ENCODE measurements around the gene TMEM126A. TPM values are rescaled to one million over a fixed set of nuclear protein-coding genes. Genes with fewer than 3 reads are reported as not detected.

Gene TMEM126A
- total RNA-seq, 1 experiment from 2014 or later, result 53.2 TPM

- in situ Hi-C loops (cut with HindIII; ENCODE audit: low pct_unique_long_range_greater_than_20kb, low sequenced_read_pairs), result no loop called here
- no peak for DNase-seq (ENCODE audit: low read depth, low spot score)
Measured at GRCh38 chr11:85680897-85681296, 33.1 kb downstream of the TMEM126A start.

DNA sequence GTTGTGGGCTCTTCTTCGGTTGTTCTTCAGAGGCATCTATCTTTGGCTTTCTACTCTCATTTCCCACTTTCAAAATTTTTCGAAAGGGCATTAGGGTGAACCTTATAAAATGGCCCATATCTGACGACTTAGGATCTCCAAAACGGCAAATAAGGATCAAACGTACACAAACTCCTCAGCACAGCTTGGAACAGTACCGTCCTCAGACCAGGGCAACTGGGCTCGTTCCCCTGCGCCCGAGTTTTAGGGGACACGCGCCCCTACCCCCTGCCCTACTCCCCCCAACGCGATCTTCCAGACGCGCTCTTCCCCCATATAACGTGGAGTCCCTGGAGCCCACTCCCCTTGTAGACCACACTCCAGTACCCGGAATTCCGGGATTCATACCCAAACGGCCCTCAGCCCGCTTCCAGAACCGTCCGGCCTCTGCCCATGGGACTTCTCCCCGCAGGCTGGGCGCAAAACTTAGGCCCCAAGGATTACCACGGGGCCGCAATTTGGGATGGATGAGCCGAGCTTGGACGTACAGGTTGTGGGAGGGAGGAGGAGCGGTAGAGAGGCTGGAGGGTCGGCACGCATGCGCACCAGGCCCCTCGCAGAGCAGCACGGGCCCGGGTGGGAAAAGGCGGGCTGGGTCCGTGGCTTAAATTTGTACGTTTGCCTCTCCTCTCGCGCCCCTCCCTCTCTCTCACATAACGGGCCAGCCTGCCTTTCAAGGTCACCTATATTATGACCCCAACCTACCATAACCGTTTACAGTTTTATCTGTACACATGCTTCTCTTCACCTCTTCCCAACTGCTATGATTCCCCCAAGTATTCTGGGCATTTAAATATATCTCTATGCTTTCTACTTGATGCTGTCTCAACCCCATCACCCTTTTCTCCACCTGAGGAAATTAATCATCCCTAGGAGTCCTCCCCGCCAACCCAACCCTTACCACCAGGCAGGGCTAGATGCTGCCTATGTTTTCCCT lies 34.9 kb downstream of the TMEM126A start:
- peak; percentile 60 for DNase-seq (ENCODE audit: low read depth, low spot score)
- in situ Hi-C loops (cut with HindIII; ENCODE audit: low pct_unique_long_range_greater_than_20kb, low sequenced_read_pairs), result no loop called here

DNA sequence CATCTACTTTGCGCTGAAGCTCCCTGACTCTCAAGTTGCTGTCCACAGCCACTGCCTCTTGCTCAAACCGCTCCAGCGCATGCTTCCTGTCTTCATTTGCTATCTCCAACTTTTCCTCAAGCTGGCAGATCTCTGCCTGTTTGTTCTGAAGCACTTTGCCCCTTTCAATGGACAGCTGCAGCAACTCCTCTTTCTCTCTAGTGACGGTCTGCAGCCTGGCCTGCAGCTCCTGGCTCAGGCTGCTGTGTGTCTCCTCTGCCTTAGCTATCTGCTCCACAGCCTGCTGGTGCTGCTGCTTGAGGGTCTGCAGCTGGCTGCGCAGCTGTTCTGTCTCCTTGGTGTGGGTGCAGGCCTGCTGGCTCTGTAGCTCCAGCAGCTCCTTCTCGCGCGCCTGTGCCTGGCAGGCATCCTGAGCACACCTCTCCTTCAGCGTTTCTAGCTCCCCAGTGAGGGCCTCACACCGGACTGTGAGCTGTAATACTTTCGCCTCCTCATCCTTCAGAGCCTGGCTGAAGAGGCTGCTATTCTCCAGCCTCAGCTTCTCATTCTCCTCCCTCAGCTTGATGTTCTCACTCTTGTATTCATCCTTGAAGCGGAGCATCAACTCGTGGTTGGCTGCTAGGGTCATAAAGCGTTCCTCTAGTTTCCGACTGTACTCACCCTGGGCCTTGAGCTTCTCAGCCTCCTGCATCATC lies 37.5 kb downstream of the TMEM126A start:
- in situ Hi-C loops (cut with HindIII; ENCODE audit: low pct_unique_long_range_greater_than_20kb, low sequenced_read_pairs), result no loop called here
- no peak for DNase-seq (ENCODE audit: low read depth, low spot score)

DNA sequence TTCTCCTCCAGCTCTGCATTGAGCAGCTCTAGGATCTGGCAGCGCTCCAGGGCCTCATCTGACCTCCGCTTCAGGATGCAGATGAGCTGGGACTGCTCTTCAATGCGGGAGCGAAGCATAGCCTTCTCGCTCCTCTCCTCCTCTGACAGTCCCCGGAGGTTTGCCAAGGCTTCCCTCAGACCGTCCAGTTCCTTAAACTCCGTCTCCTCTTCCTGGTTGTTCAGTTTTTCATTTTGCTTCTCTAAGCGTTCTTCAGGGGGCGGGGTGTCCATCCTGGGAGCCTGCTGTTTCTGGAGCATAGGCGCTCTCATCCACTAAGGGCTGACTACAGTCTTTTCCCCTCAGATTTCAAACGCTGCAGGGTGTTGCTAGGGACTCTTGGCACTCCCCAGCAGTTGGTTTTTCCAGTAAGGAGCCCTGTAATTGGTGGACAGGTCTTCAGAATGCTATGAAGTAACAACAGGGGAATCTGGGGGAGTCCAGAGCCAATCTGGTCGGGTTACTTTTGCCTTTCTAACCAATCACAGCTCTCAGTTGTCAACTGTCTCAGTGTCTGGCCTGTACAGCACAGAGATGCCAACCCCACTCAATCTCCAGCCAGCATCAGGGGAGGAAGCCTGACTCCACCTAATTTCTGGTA lies 38.2 kb downstream of the TMEM126A start, which contains the start of gene CCDC89:
TSS of gene CCDC89 (minus strand) at position 376 of the 640 bp plus-strand sequence. CDS start at position 311, 65 bp downstream.
- in situ Hi-C loops (cut with HindIII; ENCODE audit: low pct_unique_long_range_greater_than_20kb, low sequenced_read_pairs), result no loop called here
- peak; percentile 91 for DNase-seq (ENCODE audit: low read depth, low spot score)

DNA sequence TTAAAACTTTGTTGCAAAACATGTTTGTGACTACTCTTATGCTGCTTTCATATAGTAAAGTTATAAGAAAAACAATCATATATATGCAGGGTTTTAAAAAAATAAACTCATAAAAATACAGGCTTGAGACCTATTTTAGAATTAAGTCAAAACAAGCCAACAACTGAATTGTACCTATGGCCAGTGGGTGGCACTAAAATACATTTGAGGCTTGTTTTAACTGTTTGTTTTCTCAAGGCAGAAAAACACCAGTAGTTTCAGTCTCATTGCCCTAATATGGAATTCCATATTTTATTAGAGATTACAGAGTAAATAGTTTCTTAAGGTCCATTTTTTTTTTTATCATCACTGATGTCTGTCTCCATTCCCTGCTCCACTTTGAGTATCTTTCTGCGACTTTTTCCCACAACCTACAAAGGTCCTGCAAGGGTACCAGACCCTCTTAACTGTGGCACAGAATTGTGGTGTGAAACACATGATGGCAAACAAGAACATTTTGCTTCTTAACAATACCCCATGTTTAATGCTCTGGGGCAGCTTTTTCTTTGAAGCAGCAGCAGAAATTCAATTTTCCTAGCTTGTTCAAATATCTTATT lies 46.7 kb downstream of the TMEM126A start:
- in situ Hi-C loops (cut with HindIII; ENCODE audit: low pct_unique_long_range_greater_than_20kb, low sequenced_read_pairs), result no loop called here
- DNase-seq (ENCODE audit: low read depth, low spot score), result peak; percentile 56

- in situ Hi-C loops (cut with HindIII; ENCODE audit: low pct_unique_long_range_greater_than_20kb, low sequenced_read_pairs), result no loop called here
- DNase-seq (ENCODE audit: low read depth, low spot score), result no peak
Measured at GRCh38 chr11:85695546-85695945, 47.8 kb downstream of the TMEM126A start.

DNA sequence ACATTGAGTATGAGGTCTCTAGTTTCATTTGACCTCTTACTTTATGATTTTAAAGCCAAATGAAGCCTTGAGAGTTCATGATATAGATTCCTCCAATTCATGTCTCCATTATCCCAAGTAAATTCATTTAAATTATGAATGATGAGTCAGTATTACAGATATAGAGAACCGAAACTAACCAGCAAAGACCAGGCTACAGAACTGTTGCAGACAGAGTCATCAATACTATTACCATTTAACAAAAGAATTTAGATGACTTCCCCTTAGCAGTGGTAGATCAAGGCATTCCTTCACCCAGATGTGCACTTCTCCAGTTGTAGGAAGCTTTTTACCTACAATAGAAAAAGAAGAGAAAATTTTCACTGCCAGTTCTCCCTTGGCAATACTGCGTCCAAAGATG lies 50.0 kb downstream of the TMEM126A start:
- in situ Hi-C loops (cut with HindIII; ENCODE audit: low pct_unique_long_range_greater_than_20kb, low sequenced_read_pairs), result no loop called here
- DNase-seq (ENCODE audit: low read depth, low spot score), result no peak

GRCh38 chr11:85698195-85698594 lies 50.4 kb downstream of the TMEM126A start:
- no peak for DNase-seq (ENCODE audit: low read depth, low spot score)
- in situ Hi-C loops (cut with HindIII; ENCODE audit: low pct_unique_long_range_greater_than_20kb, low sequenced_read_pairs), result no loop called here

DNA sequence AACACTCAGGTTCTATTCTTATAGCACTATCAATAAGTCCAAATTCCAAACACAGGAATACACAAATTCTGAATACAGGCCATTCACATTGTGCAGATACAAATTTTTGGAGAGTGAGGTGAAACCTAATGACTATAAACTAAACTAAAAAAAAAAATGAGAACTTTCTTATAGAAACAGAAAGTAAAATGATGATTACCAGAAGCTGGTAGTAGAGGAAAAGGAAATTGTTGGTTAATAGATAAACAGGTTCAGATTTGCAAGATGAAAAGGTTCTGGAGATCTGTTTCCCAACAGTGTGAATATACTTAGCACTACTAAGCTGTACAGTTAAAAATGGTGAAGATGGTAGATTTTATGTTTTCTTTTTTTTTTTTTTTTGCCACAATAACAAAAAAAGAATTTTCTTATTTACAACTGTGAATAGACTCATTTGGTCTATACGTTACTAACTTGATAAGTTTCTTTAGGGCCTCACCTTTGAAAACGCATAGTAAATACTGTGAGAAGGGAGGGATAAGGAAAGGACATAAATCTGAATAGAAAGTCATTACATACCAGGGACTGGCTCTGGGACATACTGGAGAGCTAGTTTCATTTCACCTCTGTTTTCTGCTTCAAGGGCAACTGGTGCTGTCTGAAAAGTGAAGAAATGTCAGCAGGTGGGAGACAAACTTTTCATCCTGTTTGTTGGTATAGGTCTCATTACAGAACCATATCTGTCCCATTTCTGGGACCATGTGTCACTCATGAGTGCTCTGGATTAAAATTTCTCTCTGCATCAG lies 52.4 kb downstream of the TMEM126A start:
- in situ Hi-C loops (cut with HindIII; ENCODE audit: low pct_unique_long_range_greater_than_20kb, low sequenced_read_pairs), result no loop called here
- no peak for DNase-seq (ENCODE audit: low read depth, low spot score)

DNA sequence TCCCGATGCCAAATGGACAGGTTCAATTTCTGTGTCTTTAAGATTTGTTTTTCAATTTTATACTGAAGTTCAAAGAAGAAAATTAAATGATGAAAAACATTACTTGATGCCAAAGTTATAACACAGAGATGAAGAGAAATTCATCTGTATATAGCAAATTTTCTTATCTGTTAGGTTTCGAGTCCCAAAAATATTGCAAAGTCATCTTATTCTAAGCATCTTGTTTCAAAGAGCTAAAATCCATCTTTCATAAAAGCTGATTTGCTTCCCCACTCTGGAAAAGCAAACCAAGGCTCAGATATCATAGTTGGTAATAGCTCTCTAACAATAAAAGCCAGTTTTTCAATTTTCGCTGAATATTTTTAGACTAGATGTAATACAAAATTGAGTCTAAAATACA lies 57.2 kb downstream of the TMEM126A start:
- DNase-seq (ENCODE audit: low read depth, low spot score), result no peak
- in situ Hi-C loops (cut with HindIII; ENCODE audit: low pct_unique_long_range_greater_than_20kb, low sequenced_read_pairs), result no loop called here

DNA sequence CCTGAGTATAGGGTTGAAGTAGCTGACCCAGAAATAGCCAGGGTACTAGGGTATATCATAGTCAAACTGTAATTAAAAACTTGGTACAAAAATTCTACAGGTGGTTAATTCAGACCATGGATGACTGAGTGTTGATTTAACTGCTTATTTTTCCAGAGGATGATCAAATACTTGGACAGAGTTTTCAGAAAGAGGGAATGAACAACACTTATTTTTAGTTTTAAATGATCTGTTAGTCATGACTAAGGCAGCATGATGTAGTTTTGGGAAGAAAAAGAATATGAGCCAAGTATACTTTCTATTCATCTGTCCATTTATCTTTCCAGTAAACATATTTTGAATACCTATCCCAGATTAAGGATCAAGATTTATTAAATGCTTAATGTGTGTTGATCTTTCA lies 58.0 kb downstream of the TMEM126A start:
- in situ Hi-C loops (cut with HindIII; ENCODE audit: low pct_unique_long_range_greater_than_20kb, low sequenced_read_pairs), result no loop called here
- DNase-seq (ENCODE audit: low read depth, low spot score), result no peak

Other genes with a start within 250 kb of the TMEM126A start
- gene DLG2, start 20.6 kb upstream of the TMEM126A start, total RNA-seq (2014; rRNA removed; shearing (Covaris generic)), result not detected in 2 replicates
- 83.7 and 86.2 TPM in 2 replicates for gene TMEM126B, start 19.4 kb upstream of the TMEM126A start, total RNA-seq (2014; rRNA removed; shearing (Covaris generic))
- gene CREBZF, start 17.2 kb downstream of the TMEM126A start, total RNA-seq (2014; rRNA removed; shearing (Covaris generic)), result 26.8 and 28.3 TPM in 2 replicates
- gene CCDC89, start 38.2 kb downstream of the TMEM126A start, total RNA-seq (2014; rRNA removed; shearing (Covaris generic)), result 1.2 and 1.4 TPM in 2 replicates
- 43.7 and 47.5 TPM in 2 replicates for gene SYTL2, start 163.2 kb downstream of the TMEM126A start, total RNA-seq (2014; rRNA removed; shearing (Covaris generic))
- not detected in 2 replicates for gene CCDC83, start 207.4 kb downstream of the TMEM126A start, total RNA-seq (2014; rRNA removed; shearing (Covaris generic))